Kasumi-1 (cell line): ENCODE measurements around the gene ADGRL2.

Experiments
- DNase-seq, 2 experiments: peaks; one replicate each; lab custom pipeline; 2025; lab: John Stamatoyannopoulos, UW

Gene ADGRL2

DNA sequence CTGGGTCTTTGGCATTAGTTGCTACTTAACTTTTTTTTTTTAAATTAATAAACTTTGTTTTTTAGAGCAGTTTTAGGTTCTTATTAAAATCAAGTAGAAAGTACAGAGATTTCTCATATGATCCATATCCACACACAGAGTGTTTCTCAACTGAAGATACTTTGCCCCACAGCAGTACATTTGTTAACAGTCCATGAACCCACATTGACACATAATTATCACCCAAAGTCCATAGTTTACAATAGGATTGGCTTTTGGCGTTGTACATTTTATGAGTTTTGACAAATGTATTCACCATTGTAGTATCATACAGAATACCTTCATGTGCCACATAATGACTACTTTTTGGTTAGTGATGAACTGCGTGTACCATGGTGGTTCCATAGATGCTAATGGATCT lies 106.8 kb downstream of the ADGRL2 start:
- DNase-seq, result no peak

- DNase-seq, result no peak
Measured at GRCh38 chr1:81912383-81912782, 111.6 kb downstream of the ADGRL2 start.

- no peak for DNase-seq
Measured at GRCh38 chr1:81915937-81916336, 115.2 kb downstream of the ADGRL2 start.

- DNase-seq, result no peak
Measured at GRCh38 chr1:81920245-81920740, 119.6 kb downstream of the ADGRL2 start.

DNA sequence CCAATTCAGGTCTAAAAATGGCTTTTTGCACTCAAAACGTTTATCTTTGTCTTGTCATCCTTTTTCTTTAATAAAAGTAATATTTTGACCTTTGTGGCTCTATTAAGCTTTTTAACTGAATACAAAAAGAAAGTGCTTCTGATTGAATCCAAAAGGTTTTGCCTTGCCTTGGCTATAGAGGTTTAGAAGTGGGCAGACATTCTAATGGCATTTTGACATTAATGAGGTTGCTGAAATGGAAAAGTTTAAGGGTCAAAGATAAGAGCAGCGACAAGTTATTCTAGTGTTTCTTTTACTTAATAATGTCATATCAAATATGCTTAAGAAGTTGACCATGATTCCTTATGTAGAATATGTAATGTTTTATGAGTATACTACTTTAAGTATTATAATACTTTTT lies 120.2 kb downstream of the ADGRL2 start:
- DNase-seq, result no peak

DNA sequence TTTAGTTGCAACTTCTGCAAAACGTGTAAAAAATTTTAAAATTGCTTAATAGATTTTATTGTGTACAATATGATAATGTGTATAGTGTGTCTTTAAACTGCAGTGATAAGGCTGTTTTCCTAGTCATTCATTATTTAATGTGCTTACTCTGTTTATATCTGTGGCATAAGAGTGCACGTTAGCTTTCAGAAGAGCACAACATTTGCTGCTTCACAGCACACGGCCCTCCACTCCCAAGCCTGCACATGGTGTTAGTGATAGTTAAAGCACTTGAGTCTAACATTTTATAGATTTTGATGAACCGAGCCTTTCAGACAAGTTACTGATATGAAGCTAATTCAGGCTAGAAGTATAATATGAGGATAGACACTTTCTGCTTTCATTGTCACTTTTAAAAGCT lies 120.6 kb downstream of the ADGRL2 start:
- DNase-seq, result no peak

DNA sequence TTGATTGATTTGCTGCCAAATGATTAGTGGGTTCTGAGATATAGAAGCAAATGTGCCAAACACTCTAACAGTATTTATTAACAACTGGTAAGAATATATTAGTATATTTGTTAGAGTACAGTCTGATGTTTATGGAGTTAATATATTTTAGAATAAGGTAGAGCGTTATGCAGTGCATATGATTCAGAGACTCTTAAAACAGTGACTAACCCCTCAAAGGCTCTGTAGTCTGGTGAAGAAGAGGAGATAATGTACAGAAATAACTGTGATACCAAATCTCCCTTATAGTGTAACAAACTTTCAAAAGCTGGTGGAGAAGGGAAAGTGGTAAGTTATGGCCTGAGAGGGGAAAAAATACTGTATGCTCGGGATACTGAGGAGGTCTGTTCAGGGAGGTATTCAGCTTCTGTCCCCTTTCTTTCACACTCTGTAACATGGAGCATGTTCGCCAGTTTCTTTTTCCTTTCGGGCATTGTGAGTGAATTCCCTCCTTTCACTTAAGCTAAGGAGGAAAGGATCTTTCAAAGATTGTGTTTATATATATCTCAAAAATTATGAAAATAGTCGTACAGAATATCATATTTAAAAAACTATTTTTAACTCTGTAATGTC lies 121.2 kb downstream of the ADGRL2 start:
- no peak for DNase-seq

GRCh38 chr1:81922955-81923354 lies 122.2 kb downstream of the ADGRL2 start:
- DNase-seq, result no peak

DNA sequence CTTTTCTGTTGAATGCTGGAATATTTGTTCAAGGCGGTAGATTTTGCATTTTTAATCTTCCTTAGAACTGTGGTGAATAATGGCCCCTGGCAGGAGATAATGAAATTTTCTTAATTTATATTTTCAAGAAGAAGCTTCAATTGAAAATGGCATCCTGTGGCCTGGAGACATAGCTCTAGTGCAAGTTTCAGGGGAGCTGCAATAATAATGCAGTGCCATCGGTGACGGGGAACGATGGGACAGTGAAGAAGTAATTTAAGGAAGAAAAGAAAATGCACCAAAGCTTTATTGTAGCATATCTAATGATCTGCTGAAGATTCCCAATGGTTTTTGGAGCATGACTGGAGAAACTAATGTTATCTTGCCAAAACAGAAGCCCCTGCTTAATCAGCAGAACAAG lies 128.4 kb downstream of the ADGRL2 start:
- no peak for DNase-seq

- no peak for DNase-seq
Measured at GRCh38 chr1:81936853-81937252, 136.1 kb downstream of the ADGRL2 start.

DNA sequence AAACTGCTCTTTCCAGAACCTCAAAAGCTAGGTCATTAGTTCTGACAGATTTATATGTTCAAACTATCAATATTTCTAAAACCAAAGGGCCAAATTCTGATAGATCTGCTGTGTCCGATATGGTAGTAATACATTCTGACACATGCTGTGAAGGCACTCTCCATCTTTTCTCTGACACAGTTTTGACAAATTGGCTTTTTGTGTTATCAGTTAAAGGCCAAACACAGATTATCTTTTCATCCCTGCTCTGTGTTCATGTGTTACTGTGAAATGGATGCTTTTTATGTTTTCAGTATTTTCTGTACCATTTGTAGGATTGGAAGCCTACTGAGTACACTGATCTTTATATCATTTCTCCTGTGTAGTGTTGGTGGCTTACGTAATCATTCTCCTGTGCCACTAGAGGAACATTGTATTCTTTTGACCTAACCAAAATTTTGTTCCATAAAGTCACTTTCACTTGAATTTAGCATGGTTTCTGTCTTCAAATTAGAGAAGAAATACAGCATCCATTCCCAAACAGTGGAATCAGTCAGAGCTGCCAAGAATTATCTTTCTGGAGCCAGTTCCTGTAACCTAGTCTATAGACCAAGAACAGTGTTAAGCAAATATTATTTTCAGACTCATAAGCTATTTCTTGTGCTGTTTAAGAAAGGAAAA lies 137.2 kb downstream of the ADGRL2 start:
- no peak for DNase-seq

GRCh38 chr1:81948495-81948894 lies 147.8 kb downstream of the ADGRL2 start:
- no peak for DNase-seq

GRCh38 chr1:81949421-81949820 lies 148.7 kb downstream of the ADGRL2 start:
- DNase-seq, result no peak

DNA sequence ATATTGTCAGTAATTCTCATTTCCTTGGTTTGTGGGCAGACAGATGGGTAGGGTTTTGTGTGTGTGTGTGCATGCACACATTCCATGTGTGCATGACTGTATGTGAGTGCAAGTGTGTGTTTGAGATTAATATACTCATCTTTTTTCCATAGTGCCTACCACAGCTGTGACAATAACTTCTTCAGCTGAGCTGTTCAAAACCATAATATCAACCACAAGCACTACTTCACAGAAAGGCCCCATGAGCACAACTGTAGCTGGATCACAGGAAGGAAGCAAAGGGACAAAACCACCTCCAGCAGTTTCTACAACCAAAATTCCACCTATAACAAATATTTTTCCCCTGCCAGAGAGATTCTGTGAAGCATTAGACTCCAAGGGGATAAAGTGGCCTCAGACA lies 149.3 kb downstream of the ADGRL2 start:
- peak; percentile 19 to 27 for DNase-seq

- DNase-seq, result no peak
Measured at GRCh38 chr1:81950591-81951244, 150.0 kb downstream of the ADGRL2 start.

DNA sequence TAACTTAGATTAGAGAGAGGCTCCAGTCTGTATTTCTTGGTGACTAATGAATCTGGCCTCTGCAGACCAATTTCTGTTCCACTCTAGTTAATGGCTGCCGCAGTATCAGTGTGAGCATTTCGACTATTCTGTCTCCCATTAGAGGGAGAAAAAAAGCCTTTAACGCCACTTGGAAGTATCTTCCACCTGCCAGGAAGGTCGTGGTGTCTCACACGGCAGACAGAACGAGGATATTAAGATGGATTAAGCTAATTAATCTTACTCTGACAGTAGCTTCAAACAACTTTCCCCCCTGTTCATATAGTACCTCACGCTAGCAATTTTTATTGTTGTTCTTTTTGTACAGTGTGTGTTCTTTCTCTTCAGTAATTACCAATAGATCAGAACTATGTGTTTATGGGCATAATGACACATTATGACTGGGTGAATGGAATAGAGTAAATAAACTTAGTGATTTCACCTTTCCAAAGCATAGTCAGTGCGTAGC lies 153.8 kb downstream of the ADGRL2 start:
- no peak for DNase-seq

DNA sequence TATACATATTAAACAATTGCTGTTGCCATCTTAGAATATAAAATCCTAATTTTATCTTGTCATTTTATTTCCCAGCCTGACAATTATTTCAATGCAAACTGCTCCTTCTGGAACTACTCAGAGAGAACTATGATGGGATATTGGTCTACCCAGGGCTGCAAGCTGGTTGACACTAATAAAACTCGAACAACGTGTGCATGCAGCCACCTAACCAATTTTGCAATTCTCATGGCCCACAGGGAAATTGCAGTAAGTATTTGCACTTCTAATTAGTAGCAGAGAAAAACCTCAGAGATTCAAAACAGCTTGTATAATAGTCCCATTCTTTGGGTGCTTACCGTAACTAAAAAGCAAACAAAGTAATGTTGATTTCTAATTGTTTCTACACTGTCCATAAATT lies 167.2 kb downstream of the ADGRL2 start:
- no peak for DNase-seq

DNA sequence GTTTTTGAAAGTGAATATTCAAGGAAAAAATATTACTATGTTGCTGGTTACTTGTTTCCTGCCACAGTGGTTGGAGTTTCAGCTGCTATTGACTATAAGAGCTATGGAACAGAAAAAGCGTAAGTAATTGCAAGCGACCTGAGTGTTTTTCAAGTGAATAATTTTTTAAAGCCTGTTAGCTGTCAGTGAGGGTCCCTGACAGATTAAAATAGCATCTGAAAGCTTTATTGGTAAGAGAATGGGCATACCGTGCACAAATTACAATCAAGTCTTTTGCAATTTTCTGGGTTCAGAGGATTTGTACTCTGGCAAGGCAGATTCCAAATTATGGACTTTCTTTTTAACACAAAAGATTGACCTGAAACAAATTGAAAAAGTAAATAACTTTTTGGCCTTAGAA lies 169.7 kb downstream of the ADGRL2 start:
- DNase-seq, result no peak

GRCh38 chr1:81974222-81974841 lies 173.6 kb downstream of the ADGRL2 start:
- no peak for DNase-seq

DNA sequence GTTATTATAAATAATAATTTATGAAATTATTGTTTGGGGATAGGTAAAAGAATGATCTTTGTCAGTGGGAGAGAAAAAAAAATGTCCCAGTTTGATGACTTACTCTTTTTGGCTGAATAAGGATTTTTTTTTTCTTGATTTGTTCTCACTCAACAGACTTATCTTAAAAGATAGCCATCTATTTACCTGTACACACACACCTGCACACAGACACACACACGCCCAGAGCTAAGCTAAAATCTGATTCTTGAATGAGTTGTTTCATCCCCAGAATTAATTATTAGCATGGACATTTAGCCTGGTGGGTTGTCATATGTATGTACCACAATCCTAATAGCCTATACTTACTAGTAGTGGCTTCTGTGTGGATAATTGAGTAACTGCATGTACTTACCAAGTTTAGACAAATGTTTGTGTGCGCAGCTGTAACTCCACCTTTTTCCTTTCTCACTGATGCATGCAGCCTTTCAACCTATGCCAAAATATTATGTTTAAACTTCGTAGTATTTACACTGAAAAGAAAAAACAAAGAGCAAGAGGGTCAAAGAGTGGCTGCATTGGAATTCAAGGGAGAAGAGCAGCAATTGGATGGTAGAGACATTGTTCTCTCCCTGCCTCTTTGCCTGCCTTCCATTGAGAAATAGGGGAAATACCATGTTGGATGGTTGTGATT lies 174.3 kb downstream of the ADGRL2 start:
- DNase-seq, result no peak

- DNase-seq, result no peak
Measured at GRCh38 chr1:81976539-81976938, 175.8 kb downstream of the ADGRL2 start.

GRCh38 chr1:81978945-81979344 lies 178.2 kb downstream of the ADGRL2 start:
- no peak for DNase-seq
